GM12891 (cell line): ENCODE data around the gene SMIM10L1.

Source experiments
- POLR2A ChIP-seq: IDR thresholded peaks from 2 replicates; pipeline ENCODE4 v1.6.1; 2011; ENCODE audit warnings: low read depth, low read length, control low read depth
- POLR2AphosphoS5 ChIP-seq: IDR thresholded peaks from 2 replicates; pipeline ENCODE4 v1.6.1; 2011; ENCODE audit warnings: low read depth, low read length, control low read depth

GRCh38 chr12:11204173-11204572, 33.2 kb downstream of the SMIM10L1 start:
- no peak for TF ChIP-seq POLR2A
- no peak for TF ChIP-seq POLR2AphosphoS5
